Measurements from ENCODE around the gene MAL. TPM values are rescaled to one million over a fixed set of nuclear protein-coding genes. Genes with fewer than 3 reads are reported as not detected.

Gene MAL
- total and polyA plus RNA-seq, 2 experiments from 2014 or later: not detected

- no peak for DNase-seq (ENCODE audit: low read depth in 1 of 2, low spot score in 1 of 2)
- no peak overlapping the region for H3K27ac ChIP-seq
Measured at GRCh38 chr2:95057535-95058370, 32.2 kb downstream of the MAL start.

GRCh38 chr2:95058466-95058988 lies 33.0 kb downstream of the MAL start:
- H3K4me3 ChIP-seq: no peak overlapping the region
- no peaks in the 10 kb centered on the region for H3K9me3 ChIP-seq (ENCODE audit: low read depth)
- peaks cover 9% of the 10 kb centered on the region for H3K27me3 ChIP-seq
- no peak for TF ChIP-seq CTCF (IDR thresholded peaks at IDR 0.05; ENCODE audit: low read depth, low read length)
- DNase-seq (ENCODE audit: low read depth in 1 of 2, low spot score in 1 of 2): no peak
- H3K4me1 ChIP-seq (ENCODE audit: low read depth): no peaks in the 10 kb centered on the region
- no peak overlapping the region for H3K27ac ChIP-seq
- H3K36me3 ChIP-seq: no peaks in the 10 kb centered on the region

More at GRCh38 chr2:95057535-95058370, 32.2 kb downstream of the MAL start:
- Histone ChIP-seq H3K4me3 (no peak overlapping the region), H3K4me1 (ENCODE audit: low read depth) (no peaks in the 10 kb centered on the region), H3K9me3 (ENCODE audit: low read depth) (no peaks in the 10 kb centered on the region), H3K36me3 (no peaks in the 10 kb centered on the region), H3K27me3 (peaks cover 9% of the 10 kb centered on the region)
- no peak for TF ChIP-seq CTCF (IDR thresholded peaks at IDR 0.05; ENCODE audit: low read depth, low read length)

- Histone ChIP-seq H3K4me1 (ENCODE audit: low read depth) (no peaks in the 10 kb centered on the region), H3K27me3 (peaks cover 6% of the 10 kb centered on the region), H3K4me3 (no peak overlapping the region), H3K36me3 (no peaks in the 10 kb centered on the region), H3K9me3 (ENCODE audit: low read depth) (no peaks in the 10 kb centered on the region), H3K27ac (no peak overlapping the region)
- no peak for TF ChIP-seq CTCF (IDR thresholded peaks at IDR 0.05; ENCODE audit: low read depth, low read length)
- no peak for DNase-seq (ENCODE audit: low read depth in 1 of 2, low spot score in 1 of 2)
Measured at GRCh38 chr2:95058989-95059641, 33.6 kb downstream of the MAL start.

- Histone ChIP-seq H3K27me3 (no peaks in the 10 kb centered on the region), H3K36me3 (no peaks in the 10 kb centered on the region), H3K27ac (no peak overlapping the region), H3K4me1 (ENCODE audit: low read depth) (no peaks in the 10 kb centered on the region), H3K4me3 (no peak overlapping the region), H3K9me3 (ENCODE audit: low read depth) (no peaks in the 10 kb centered on the region)
- DNase-seq (ENCODE audit: low read depth in 1 of 2, low spot score in 1 of 2): no peak
- TF ChIP-seq CTCF (IDR thresholded peaks at IDR 0.05; ENCODE audit: low read depth, low read length): no peak
Measured at GRCh38 chr2:95059656-95060370, 34.3 kb downstream of the MAL start.

- Histone ChIP-seq H3K36me3 (no peaks in the 10 kb centered on the region), H3K27me3 (no peaks in the 10 kb centered on the region), H3K4me1 (ENCODE audit: low read depth) (no peaks in the 10 kb centered on the region), H3K27ac (no peak overlapping the region), H3K9me3 (ENCODE audit: low read depth) (no peaks in the 10 kb centered on the region), H3K4me3 (no peak overlapping the region)
- DNase-seq (ENCODE audit: low read depth in 1 of 2, low spot score in 1 of 2): no peak
- TF ChIP-seq CTCF (IDR thresholded peaks at IDR 0.05; ENCODE audit: low read depth, low read length): no peak
Measured at GRCh38 chr2:95060446-95061118, 35.1 kb downstream of the MAL start.
